NCI-H1694 treated with DMSO at 0.1 percent for 48 hours (cell line): Measurements from ENCODE around the gene MEIS2.

Experiments used
- DNase-seq: peaks from one replicate; lab custom pipeline; 2025; lab: John Stamatoyannopoulos, UW

MEIS2 gene

DNA sequence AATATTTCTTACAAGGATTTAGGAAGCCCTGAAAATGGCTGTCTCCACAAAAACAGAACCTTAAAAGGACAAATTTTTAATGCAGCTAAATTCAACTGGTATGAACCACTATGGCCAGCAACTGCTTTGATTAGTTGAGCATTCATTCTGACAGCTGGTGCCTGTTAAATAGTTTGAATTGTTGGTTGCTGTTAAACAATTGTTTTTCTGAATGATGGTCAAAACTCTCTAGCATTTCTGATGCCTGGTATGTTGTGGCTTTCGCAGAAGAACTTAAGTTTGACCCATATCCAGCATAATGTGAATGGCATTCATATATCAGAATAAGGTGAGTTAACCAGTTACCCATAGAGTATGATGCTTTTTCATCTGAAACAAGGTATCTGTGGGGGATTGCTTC lies 138.4 kb downstream of the MEIS2 start:
- no peak for DNase-seq

DNA sequence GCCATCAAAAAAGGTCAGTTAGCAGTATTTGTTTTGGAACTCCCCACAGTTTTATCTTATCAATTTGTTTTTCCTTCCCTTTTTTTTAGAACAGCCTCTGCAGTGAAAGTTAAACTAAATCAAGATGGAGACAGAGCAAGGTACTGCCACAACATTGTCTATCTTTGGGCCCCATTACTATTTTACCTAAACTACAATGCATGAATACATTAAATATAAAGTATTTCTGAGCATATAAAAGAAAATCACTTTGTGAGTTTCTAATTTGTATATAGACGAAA lies 139.5 kb downstream of the MEIS2 start:
- no peak for DNase-seq

DNA sequence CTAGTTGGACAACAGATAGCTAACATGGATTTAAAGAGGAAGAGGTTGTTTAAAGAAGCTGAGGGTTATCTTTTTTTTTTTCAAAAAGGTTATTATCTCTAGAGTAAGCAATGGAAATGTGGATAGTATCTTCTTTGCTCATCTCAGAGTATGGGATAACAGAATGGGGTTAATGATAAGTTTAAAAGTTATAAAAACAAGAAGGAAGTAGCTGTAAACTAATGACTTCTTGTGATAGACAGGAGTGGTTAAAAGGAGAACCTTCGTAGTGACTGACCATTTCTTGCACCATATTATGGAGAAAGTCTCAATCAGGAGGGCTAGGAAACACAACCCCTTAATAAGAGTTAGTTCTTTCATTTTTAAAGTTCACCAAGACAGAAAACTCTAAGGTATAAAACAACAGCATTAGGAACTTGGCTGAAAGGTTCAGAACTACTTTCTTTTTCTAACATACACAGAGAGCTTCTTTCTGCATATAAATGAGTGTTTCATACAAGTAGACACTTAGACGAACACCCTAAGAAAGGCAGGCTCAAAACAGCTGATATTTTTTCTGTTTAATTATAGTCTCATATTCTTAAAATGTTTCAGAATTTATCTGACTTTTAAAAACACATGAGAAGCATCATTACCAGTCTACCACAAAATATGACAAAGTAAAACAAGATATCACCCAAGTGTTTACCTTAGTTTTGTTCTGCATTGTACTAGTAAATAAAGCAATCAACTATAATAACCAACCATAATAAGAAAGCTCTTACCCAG lies 140.0 kb downstream of the MEIS2 start:
- no peak for DNase-seq

DNA sequence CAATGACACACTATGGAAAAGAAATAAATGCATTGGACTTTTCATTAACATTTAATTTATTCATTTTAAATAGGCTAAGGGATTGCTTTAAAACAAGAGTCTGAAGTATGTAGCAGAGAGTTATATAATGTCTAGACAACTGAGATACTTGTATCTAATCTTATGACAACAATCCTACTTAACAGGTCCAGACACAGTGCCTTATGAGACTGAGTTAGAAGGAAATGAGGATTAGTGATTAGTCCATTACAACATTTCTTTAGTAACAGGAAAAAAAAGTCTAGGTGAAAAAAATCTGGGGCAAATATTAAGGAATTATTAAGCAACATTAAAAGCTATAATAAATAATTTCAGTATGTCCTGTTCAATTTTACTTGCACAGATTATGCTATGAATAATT lies 140.6 kb downstream of the MEIS2 start:
- no peak for DNase-seq

DNA sequence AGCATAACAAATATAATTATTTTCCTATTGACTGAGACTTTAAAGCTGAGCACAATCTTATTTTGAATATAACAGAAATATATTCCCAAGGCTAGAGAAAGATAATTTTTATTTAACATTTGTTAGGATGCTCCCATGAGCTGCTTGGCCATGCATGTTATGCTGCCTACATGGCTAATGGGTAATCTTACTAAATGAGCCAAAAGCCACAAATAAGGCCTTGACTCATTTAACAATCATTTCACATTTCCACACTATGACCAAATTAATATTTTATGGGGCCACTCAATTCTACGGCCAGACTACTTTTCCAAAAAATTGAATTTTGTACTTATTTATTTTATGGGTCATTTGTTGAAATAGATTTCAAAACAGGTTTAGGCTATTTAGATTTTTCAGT lies 141.7 kb downstream of the MEIS2 start:
- DNase-seq, result no peak

DNA sequence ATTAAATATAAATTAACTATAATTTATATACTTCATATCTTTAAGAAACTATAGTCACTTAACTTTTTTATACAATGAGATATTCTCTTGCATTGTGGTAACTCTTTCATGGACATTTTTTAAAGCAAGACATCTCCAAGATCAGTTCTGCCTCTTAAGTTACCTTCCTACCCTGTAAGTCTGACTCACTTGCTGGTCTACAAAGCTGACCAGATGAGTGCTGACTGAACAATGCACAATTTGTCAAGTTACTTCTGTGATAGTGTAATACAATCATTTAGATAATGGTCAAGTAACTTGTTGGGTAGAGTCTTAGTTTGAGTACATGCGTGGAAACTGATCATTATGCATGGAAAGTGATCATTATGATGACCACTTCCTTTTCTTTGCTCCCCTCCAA lies 145.9 kb downstream of the MEIS2 start:
- DNase-seq, result no peak

DNA sequence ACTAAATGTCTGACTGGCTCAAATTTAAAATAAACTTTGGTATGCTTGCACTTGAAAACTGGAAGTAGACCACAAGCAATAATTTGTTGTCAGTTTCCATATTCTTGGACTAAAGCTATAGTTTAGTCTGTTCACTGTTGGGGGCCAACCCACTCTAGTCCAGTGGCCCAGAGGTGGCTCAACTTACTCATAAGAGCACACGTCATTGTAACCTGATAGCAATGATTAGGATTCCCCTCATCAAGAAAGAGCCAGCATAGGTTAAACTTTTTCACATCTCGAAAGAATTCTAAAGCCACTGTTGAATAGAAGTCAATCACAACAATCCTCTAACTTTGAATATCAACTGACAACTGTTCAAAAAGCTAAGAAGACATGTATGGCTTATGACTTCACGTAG lies 147.0 kb downstream of the MEIS2 start:
- no peak for DNase-seq

DNA sequence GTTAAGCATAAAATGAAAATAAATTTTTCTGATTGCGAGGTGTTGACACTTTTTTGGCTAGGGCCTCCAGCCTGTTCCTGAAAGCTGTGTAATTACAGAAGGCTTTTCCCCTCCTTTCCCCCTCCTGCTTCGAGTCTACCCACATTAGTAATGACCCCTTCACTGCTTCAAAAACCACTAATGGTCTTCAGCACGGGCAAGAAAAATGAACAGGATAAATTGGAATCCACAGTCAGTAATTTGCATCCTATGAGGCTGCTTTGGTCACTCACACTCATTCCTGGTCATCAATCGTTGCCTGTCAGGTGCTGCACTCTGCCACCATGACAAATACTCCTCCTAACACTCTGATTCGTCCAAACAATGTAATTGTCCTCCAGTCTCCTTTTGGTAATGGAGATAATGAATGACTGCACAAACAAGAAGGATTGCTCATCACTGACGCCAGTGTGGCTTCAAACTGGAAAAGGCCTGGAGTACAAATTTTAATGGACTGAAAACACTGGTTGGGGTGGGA lies 148.6 kb downstream of the MEIS2 start:
- no peak for DNase-seq

DNA sequence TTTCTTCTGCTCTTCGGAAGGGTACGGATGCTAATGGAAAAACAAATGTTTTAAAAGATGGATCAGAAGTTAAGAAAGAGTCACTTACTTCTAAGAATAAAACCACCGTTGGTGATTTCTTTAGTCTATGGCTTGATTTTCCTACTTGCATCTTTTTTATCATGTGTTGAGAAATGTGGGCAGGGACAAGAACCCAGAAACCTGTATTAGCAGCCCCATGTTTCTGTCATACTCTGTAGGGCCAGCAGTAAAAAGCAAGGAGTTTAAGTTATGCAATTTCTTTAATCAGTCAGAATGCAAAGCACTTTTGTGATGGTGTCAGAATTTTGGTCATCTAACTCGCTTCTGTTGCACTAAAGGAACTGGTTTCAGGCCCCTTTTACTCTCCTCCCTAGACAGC lies 150.0 kb downstream of the MEIS2 start:
- DNase-seq, result no peak

DNA sequence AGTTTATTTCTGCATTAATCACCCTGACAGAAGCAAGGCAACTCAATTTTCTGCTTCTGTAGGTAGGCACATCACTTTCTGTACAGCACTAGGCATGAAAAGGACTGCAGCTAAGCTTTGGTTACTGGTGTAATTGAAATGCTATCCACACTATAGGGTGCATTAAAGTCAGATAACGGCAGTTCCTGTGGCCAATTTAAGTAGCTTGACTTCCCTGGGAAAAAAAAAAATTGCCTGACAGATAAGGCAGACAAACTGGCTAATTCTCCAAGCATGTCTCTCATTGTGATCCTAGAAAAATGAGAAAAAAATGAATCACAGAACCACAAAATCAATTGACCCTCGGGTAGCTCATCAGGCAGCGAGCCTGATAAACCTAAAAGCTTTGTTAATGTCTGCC lies 151.4 kb downstream of the MEIS2 start:
- no peak for DNase-seq

DNA sequence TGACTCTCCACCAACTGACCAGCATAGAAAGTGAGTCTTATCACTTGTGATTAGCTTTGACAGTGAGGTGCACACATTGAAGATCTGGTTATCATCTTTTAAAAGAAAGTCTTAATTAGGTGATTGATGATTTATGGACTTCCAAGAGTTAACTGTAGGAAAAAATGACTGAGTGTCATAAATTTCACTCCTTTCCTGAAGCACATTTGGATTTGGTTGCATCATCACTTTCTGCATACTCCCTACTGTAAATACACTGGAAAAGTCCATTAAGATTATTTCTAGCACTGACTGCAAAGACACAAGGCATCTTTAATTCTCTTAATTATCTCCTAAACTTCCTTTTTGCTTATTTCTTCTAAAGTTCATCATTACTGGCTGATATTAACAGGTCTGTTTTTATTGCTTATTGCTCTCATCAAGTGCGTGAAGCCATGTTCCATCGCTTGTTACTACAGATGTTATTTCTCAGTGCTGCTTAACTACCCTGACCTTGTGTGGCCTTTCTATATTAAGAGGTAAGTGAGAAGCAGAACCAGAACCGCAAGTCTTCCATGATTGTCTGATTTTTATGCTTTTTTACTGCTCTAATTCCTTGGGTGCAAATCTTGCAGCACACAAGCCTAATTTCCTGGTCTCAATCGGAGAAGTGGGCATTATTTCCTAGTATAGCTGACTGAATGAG lies 153.2 kb downstream of the MEIS2 start:
- no peak for DNase-seq

DNA sequence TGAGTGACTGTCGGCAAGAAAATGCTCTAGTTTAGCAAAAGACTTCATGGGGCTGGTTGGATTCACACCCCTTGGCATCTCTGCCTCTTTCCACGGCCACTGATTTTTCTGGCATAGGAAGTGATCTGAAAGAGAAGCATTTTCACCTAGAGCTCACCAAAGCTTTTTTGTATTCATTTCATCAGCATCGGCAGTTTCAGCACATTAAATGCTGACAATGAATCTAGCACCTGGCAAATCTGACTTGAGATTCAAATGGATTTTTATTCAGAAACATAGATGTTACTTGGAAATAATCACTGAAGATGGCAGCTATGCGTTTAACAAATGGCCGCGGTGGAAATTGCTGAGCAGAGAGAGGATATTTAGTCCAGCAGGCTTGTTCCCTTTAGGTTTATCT lies 155.9 kb downstream of the MEIS2 start:
- no peak for DNase-seq

DNA sequence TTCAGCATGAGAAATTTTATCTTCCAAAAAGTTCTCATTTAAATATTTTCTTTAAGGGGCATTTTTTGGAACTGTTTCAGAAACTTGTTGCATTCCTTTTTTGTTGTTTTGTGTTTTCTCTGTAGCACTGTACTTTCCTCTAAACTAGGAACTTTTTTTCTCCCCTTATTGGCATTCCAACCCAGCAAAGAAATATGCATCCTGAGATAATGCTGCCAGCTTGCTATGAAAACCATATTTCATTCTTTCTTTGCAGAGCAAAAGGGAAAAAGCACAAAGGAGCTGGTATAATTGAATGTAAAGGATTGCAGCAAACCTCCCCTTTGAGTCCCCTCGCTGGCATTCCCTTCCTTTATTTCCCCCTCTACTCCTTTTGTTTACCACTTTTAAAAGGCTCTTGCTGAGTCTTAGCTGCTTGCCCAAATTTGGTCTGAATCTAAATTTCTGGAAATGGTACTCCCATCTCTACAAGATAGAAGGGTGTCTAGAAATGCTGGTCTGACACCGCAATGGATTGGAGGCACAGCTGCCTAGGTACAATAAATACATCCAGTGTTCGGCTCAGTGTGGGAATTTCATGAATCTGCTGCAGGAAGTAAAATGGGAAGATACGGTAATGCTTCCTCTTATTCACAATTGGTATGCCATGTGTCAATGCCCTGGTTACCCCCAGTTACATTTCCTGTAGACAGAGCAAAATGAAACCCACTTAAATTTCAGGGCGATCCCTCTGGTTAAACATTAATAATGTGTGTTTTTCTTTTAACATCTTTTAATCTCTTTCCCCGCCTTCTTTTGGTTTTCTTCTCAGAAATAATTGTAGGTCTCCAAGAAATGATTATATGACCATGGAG lies 156.6 kb downstream of the MEIS2 start:
- DNase-seq, result no peak

DNA sequence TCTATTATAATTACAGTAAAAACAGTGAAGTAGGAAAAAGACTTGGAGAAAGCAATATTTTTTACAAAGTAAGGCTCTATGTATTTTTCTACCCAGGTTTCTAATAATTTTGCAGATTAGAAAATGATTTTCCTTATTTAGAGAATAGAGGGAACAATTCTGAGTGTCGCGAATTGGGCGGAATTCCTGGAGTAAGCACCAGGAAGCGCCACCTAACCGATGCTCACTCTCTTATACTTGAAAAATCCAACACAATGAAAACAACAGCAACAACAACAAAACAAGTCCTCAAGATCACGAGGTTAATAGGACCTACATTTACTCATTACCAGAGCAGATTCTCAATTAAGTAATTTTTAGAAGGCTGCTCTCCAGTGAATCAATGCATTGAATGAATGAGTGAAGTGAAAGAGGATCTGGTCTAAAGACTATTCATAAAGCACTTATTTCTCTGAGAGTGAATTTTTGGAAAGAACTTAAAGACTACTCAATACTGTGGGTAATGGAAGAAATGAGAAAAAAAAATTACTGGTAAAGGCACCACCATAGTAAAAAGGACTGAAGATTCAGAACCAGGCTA lies 158.0 kb downstream of the MEIS2 start:
- DNase-seq, result no peak

DNA sequence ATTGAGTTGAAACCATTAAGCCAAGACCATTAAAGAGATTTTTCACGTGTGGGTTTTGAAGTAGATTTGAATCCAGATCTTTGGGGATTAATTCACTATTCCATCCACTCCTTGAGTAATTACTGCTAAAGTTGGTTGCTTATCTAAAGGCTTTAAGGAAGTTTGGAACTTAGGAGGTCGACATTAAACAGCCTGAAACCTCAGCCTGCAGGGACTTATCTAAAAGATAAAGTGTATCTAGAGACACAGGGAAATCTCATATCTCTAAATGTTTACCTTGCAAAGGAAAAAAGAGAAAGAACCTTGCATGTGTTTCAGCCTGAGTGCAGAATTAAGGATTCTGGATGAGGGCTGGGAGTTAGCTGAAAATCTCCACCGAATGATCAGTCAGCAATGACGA lies 158.6 kb downstream of the MEIS2 start:
- DNase-seq, result no peak

DNA sequence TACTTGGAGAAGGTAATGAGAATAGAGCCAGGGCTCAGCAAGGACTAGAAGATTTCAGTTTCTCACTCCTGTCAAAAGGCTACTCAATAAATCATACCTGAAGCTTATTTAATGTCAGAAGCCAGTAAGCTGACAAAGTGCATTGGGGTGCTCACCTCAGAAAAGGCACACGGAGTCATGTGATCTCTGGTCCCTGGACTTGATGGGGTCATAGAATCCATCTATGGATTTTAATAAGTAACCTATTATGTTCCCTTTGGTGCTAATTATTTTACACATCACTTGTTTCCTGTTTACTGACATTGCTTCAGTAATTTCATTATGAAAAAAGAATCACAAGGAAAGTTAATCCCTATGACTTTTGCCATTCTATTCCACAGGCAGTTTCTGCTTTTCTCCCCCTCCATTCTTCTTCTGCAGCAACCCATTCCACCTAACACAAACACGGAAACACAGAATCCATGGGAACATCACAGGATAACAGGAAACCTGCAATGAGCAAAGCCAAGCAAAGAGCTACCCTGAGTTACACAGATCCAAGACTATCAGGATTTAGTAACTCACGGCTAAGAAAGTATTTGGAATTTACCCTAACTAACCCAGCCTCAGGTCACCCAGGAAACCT lies 159.6 kb downstream of the MEIS2 start:
- no peak for DNase-seq

DNA sequence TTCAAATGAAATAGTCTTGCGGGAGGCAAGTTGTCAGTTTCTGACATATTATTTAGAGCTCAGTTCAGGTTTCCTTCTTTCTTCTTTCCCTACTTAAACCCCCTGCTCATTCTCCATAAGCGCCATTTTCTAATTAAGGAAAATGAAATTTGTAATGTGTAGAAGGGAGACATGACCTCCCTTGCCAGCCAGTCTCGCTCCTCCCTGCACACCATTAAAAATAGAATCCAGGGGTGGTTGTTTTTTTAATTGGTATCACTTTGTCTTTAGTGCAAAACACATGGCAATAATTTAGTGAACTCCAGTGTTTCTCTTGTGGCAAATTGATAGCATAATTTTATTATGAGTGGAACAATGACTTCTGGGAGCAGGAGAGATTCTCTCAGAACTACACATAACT lies 160.1 kb downstream of the MEIS2 start:
- DNase-seq, result no peak

DNA sequence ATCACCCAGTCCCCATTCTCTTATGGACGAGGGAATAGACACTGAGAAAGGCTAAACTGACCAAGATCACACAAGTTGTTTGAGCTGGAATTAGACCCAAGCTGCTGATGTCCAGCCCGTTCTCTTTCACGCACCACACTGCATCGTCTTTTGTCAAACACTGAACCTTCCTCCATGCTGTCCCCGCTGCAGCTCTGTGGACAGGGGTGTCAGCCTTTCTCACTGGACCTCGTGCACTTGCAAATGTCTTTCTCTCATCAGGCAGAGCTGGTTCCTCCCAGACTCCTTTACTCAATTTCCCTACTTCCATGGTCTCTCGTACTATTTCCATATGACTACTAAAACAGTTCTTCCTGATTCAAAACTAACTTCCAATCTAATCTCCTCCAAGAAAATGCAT lies 161.6 kb downstream of the MEIS2 start:
- DNase-seq, result no peak

DNA sequence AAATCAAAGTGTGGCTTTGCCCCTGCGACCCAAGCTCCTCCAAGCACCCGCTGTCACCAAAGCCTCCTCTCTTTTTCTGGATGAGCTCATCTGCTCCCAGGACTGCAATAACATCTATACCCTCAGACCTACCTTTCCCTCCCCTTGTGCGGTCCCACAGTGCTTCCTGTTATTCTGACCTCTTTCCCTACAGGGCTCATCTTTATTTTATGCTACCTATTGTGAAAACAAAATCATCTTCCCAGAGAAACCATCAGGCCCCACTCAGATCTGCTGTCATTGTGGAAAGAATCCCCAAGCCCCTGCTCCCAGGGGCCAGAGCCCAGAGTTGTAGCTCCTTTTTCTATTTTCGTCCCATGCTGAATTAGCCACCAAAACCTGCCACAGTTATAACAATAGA lies 162.2 kb downstream of the MEIS2 start:
- DNase-seq, result no peak

DNA sequence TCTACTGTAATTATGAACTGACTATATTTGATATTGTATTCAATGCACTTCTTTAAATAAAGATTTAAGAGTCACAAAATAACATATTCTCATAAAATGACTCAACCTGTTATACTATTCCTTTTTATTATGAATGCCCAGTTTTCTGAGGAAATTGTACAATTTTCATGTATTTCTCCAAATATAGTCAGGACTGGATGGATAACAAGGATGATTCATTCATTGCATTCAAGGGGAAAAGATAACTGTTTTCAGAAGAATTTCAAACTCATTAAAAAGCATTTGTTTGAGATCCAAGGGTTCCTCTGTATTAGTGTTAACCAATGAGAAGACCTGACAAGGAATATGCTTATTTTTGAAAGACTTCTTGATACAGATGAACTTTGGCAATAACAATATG lies 163.7 kb downstream of the MEIS2 start:
- no peak for DNase-seq

DNA sequence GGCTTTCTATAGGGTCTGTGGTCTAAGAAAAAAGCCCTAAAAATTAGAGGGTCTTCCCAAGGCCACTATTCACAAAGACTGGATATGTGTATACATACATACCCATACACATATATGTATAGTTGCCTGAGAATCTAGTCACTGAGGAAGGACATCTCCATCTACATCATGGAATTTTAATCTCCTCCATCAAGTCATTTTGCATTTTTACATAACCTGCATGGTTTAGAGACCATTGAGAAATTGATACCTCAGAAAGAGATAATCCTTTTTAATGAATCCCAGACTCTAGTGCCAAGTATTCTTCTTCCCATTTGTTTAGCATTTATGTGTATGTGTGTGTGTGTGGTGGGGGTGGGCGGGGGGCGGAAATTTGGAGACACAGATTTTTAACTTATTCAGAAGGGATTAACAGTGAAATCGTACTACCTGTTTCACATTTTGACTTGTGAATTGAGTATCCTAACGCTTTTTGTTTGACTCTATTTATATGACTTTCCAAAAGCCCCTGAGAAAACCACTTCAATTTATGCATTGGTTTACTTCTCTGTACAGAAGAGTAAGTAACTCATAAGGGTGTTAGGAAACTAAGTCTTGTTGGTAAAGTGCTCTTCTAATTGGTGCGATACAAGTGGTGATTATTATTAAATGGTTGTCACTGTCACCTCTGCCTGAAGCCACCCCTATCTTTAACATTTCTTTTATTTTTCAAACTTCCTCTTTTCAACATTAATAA lies 166.9 kb downstream of the MEIS2 start:
- no peak for DNase-seq
